Tibial nerve (tissue), 3 donors: Measurements from ENCODE around the gene JAKMIP1.

ENCODE experiments used
- CTCF ChIP-seq, 5 experiments: fragments of 200-600 bp in 3 of 5; fragments of 450-650 bp in 2 of 5; sonication (generic) in 3 of 5; IDR thresholded peaks; one replicate each; pipeline ENCODE4 v1.5.1; 2016 to 2019; ENCODE audit warnings: antibody characterized with exemption in 5 of 5, mild to moderate bottlenecking in 3 of 5, moderate library complexity in 2 of 5
- POLR2A ChIP-seq, 2 donors: fragments of 450-650 bp; IDR thresholded peaks; one replicate each; pipeline ENCODE4 v1.6.1; 2017; ENCODE audit warnings: antibody characterized with exemption in 2 of 2, mild to moderate bottlenecking in 2 of 2, moderate library complexity in 2 of 2

DNA sequence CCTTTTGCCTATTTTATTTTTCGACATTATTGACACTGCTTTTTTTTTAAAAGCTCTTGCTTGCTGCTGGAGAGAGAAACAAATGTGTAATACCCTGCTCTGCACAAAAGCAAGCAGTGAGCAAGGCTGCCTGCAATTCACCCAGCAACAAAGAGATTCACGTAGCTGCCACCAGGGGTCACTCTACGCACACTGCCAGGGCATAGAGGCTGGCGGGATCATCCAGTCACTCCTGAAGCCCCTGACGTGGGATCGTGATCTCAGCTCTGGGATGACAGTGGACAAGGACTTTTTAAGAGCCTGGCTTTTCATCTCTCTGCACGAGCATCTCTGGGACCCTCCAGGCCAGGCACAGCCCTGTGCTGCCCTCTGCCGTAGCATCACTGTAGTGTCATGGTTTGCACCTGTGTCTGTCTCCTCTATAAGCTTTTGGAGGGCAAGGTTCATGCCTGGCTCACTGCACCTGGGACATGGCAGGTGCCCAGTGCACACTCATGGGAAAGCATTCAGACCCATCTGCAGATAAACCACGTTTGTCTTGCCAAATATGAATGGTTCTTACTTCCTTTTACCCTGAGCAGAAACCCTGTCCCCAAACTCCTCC is 201.9 kb downstream of the JAKMIP1 start:
- TF ChIP-seq CTCF (IDR thresholded peaks at IDR 0.05) (peak; percentile 71 to 76 (median 72)), POLR2A (IDR thresholded peaks at IDR 0.05) (no peak)
